Naive B cell (primary cell): ENCODE measurements around the gene TYMS. TPM values are rescaled to one million over a fixed set of nuclear protein-coding genes. Genes with fewer than 3 reads are reported as not detected.
A peak's percentile ranks its signal among the peaks of the same experiment; 100 is the strongest.

ENCODE experiments used
- ATAC-seq, 2 donors: fragments of 150-1000 bp; cut with Tn5 transposase; 2 replicates each; pipeline ENCODE4 v1.10.0; 2021; ENCODE audit warnings: low read depth in 2 of 2, mild to moderate bottlenecking in 2 of 2, moderate library complexity in 2 of 2
- DNase-seq: peaks from one replicate; pipeline ENCODE4 v3.0.0; 2022
- H3K27ac Mint-ChIP-seq, 6 donors: one replicate each; pipeline ENCODE4 v1.8.0; 2020 to 2022; ENCODE audit warnings: mild to moderate bottlenecking in 6 of 6, mixed read lengths in 6 of 6, moderate library complexity in 5 of 6, inconsistent platforms in 2 of 6
- H3K27me3 Mint-ChIP-seq, 3 donors: one replicate each; pipeline ENCODE4 v1.8.0; 2021 to 2022; ENCODE audit warnings: mixed read lengths in 3 of 3, mild to moderate bottlenecking in 1 of 3
- H3K36me3 Mint-ChIP-seq, 2 donors: one replicate each; pipeline ENCODE4 v1.8.0; 2020 to 2022; ENCODE audit warnings: mixed read lengths in 2 of 2, inconsistent platforms in 1 of 2, mild to moderate bottlenecking in 1 of 2
- H3K4me1 Mint-ChIP-seq, 3 donors: one replicate each; pipeline ENCODE4 v1.8.0; 2020 to 2022; ENCODE audit warnings: mixed read lengths in 3 of 3, inconsistent platforms in 1 of 3, mild to moderate bottlenecking in 1 of 3, moderate library complexity in 1 of 3
- H3K4me3 Mint-ChIP-seq, 8 donors: one replicate each; pipeline ENCODE4 v1.8.0; 2020 to 2022; ENCODE audit warnings: mild to moderate bottlenecking in 8 of 8, mixed read lengths in 8 of 8, moderate library complexity in 8 of 8, inconsistent platforms in 2 of 8
- H3K9me3 Mint-ChIP-seq, 7 donors: one replicate each; pipeline ENCODE4 v1.8.0; 2020 to 2022; ENCODE audit warnings: mixed read lengths in 7 of 7, mild to moderate bottlenecking in 5 of 7, inconsistent platforms in 2 of 7, moderate library complexity in 1 of 7
- polyA plus RNA-seq, 6 donors: library from polyadenylated mRNA; unstranded; fragments of 300-500 nt; fragmentation: Illumina TruSeq; gene quantifications; one replicate each; pipeline ENCODE4 v1.2.3, GENCODE V29; 2021; ENCODE audit warnings: low read depth in 6 of 6

The TYMS gene
- polyA plus RNA-seq, 6 donors from 2014 or later = 1.0 TPM; not detected in 5

- DNase-seq (no peak), ATAC-seq (no peak)
- Mint-ChIP-seq H3K4me1 (peaks cover 4 to 23% (median 16%) of the 10 kb centered on the region in 3 donors), H3K27ac (peak overlapping the region in 1 of 6 donors; percentile 15), H3K4me3 (no peak overlapping the region), H3K36me3 (no peaks in the 10 kb centered on the region), H3K27me3 (peaks cover 21 to 59% (median 33%) of the 10 kb centered on the region in 3 donors), H3K9me3 (peaks cover 0 to 6% (median 0%) of the 10 kb centered on the region in 7 donors)
These were observed 2.9 kb upstream of the TYMS start for GRCh38 chr18:654601-655000.

- no peaks in the 10 kb centered on the region for H3K36me3 Mint-ChIP-seq
- H3K27me3 Mint-ChIP-seq = peaks cover 26 to 65% (median 41%) of the 10 kb centered on the region in 3 donors
- H3K4me3 Mint-ChIP-seq = peak overlapping the region in 3 of 8 donors; percentile 21 to 44 (median 29)
These were observed 2.0 kb upstream of the TYMS start for GRCh38 chr18:655445-655844.

GRCh38 chr18:658001-658946, 821 bp downstream of the TYMS start:
- peaks cover 0 to 8% (median 2%) of the 10 kb centered on the region in 7 donors for H3K9me3 Mint-ChIP-seq
- peaks cover 30 to 55% (median 48%) of the 10 kb centered on the region in 3 donors for H3K27me3 Mint-ChIP-seq
- peak; percentile 5 for DNase-seq
- peaks cover 4 to 20% (median 9%) of the 10 kb centered on the region in 3 donors for H3K4me1 Mint-ChIP-seq
- H3K27ac Mint-ChIP-seq = peak overlapping the region in 1 of 6 donors; percentile 85
- ATAC-seq = peak; percentile 71 to 79
- H3K36me3 Mint-ChIP-seq = no peaks in the 10 kb centered on the region
- peak overlapping the region; percentile 64 to 92 (median 85) for H3K4me3 Mint-ChIP-seq

More at GRCh38 chr18:655445-655844, 2.0 kb upstream of the TYMS start:
- ATAC-seq (no peak), DNase-seq (no peak)
- H3K9me3 Mint-ChIP-seq = peaks cover 0 to 6% (median 0%) of the 10 kb centered on the region in 7 donors
- H3K4me1 Mint-ChIP-seq = peaks cover 4 to 21% (median 13%) of the 10 kb centered on the region in 3 donors
- H3K27ac Mint-ChIP-seq = no peak overlapping the region

GRCh38 chr18:658947-659533, 1.6 kb downstream of the TYMS start:
- no peak for DNase-seq
- Mint-ChIP-seq H3K4me1 (peaks cover 4 to 20% (median 9%) of the 10 kb centered on the region in 3 donors), H3K4me3 (peak overlapping the region; percentile 25 to 92 (median 82)), H3K9me3 (peaks cover 0 to 8% (median 2%) of the 10 kb centered on the region in 7 donors), H3K36me3 (no peaks in the 10 kb centered on the region), H3K27me3 (peaks cover 30 to 49% (median 41%) of the 10 kb centered on the region in 3 donors), H3K27ac (peak overlapping the region in 1 of 6 donors; percentile 72)
- no peak for ATAC-seq

- DNase-seq (no peak), ATAC-seq (no peak)
- peak overlapping the region in 7 of 8 donors; percentile 15 to 86 (median 64) for H3K4me3 Mint-ChIP-seq
- H3K9me3 Mint-ChIP-seq = peaks cover 0 to 8% (median 2%) of the 10 kb centered on the region in 7 donors
- no peaks in the 10 kb centered on the region for H3K36me3 Mint-ChIP-seq
- H3K27ac Mint-ChIP-seq = no peak overlapping the region
- H3K4me1 Mint-ChIP-seq = peaks cover 4 to 20% (median 9%) of the 10 kb centered on the region in 3 donors
- H3K27me3 Mint-ChIP-seq = peaks cover 30 to 44% (median 38%) of the 10 kb centered on the region in 3 donors
These were observed 2.1 kb downstream of the TYMS start for GRCh38 chr18:659597-659996.

- Mint-ChIP-seq H3K9me3 (peaks cover 0 to 8% (median 2%) of the 10 kb centered on the region in 7 donors), H3K4me1 (peaks cover 4 to 16% (median 6%) of the 10 kb centered on the region in 3 donors), H3K27me3 (peaks cover 21 to 27% (median 25%) of the 10 kb centered on the region in 3 donors), H3K27ac (no peak overlapping the region), H3K4me3 (no peak overlapping the region), H3K36me3 (no peaks in the 10 kb centered on the region)
- ATAC-seq (no peak), DNase-seq (no peak)
These were observed 4.7 kb downstream of the TYMS start for GRCh38 chr18:662197-662596.

GRCh38 chr18:666177-666576, 8.7 kb downstream of the TYMS start:
- no peak for ATAC-seq
- peak overlapping the region in 2 of 8 donors; percentile 25 to 51 for H3K4me3 Mint-ChIP-seq
- peaks cover 0 to 7% (median 3%) of the 10 kb centered on the region in 7 donors for H3K9me3 Mint-ChIP-seq
- DNase-seq = no peak
- H3K4me1 Mint-ChIP-seq = no peaks in the 10 kb centered on the region
- peaks cover 0 to 4% (median 2%) of the 10 kb centered on the region in 3 donors for H3K27me3 Mint-ChIP-seq
- H3K36me3 Mint-ChIP-seq = no peaks in the 10 kb centered on the region
- no peak overlapping the region for H3K27ac Mint-ChIP-seq

GRCh38 chr18:666628-667027, 9.2 kb downstream of the TYMS start:
- Mint-ChIP-seq H3K27ac (peak overlapping the region in 1 of 6 donors; percentile 28), H3K4me1 (no peaks in the 10 kb centered on the region), H3K36me3 (no peaks in the 10 kb centered on the region), H3K9me3 (peaks cover 0 to 4% (median 3%) of the 10 kb centered on the region in 7 donors), H3K4me3 (no peak overlapping the region), H3K27me3 (no peaks in the 10 kb centered on the region)
- no peak for DNase-seq
- ATAC-seq = no peak

- no peak overlapping the region for H3K4me3 Mint-ChIP-seq
- no peak for ATAC-seq
- H3K4me1 Mint-ChIP-seq = no peaks in the 10 kb centered on the region
- peak overlapping the region in 1 of 6 donors; percentile 61 for H3K27ac Mint-ChIP-seq
- H3K9me3 Mint-ChIP-seq = peaks cover 0 to 4% (median 2%) of the 10 kb centered on the region in 7 donors
- DNase-seq = no peak
- H3K27me3 Mint-ChIP-seq = no peaks in the 10 kb centered on the region
- H3K36me3 Mint-ChIP-seq = no peaks in the 10 kb centered on the region
These were observed 10.8 kb downstream of the TYMS start for GRCh38 chr18:668260-668659.

- DNase-seq (no peak), ATAC-seq (no peak)
- Mint-ChIP-seq H3K27ac (no peak overlapping the region), H3K36me3 (no peaks in the 10 kb centered on the region), H3K9me3 (peaks cover 0 to 4% (median 2%) of the 10 kb centered on the region in 7 donors), H3K27me3 (no peaks in the 10 kb centered on the region), H3K4me3 (no peak overlapping the region), H3K4me1 (no peaks in the 10 kb centered on the region)
These were observed 11.6 kb downstream of the TYMS start for GRCh38 chr18:669077-669476.

GRCh38 chr18:670522-670921, 13.1 kb downstream of the TYMS start:
- Mint-ChIP-seq H3K9me3 (peaks cover 0 to 4% (median 2%) of the 10 kb centered on the region in 7 donors), H3K4me3 (peak overlapping the region in 1 of 8 donors; percentile 26), H3K4me1 (no peaks in the 10 kb centered on the region), H3K36me3 (no peaks in the 10 kb centered on the region), H3K27me3 (no peaks in the 10 kb centered on the region), H3K27ac (no peak overlapping the region)
- DNase-seq (no peak), ATAC-seq (no peak)

- no peak overlapping the region for H3K4me3 Mint-ChIP-seq
- H3K9me3 Mint-ChIP-seq = peaks cover 0 to 4% (median 2%) of the 10 kb centered on the region in 7 donors
- H3K4me1 Mint-ChIP-seq = no peaks in the 10 kb centered on the region
- ATAC-seq (no peak), DNase-seq (no peak)
- no peaks in the 10 kb centered on the region for H3K36me3 Mint-ChIP-seq
- no peaks in the 10 kb centered on the region for H3K27me3 Mint-ChIP-seq
- no peak overlapping the region for H3K27ac Mint-ChIP-seq
These were observed 14.0 kb downstream of the TYMS start for GRCh38 chr18:671405-671804.

- no peaks in the 10 kb centered on the region for H3K4me1 Mint-ChIP-seq
- DNase-seq = no peak
- no peaks in the 10 kb centered on the region for H3K36me3 Mint-ChIP-seq
- no peak overlapping the region for H3K4me3 Mint-ChIP-seq
- no peak for ATAC-seq
- H3K27ac Mint-ChIP-seq = no peak overlapping the region
- H3K9me3 Mint-ChIP-seq = peaks cover 0 to 3% (median 0%) of the 10 kb centered on the region in 7 donors
- H3K27me3 Mint-ChIP-seq = no peaks in the 10 kb centered on the region
These were observed 15.9 kb downstream of the TYMS start for GRCh38 chr18:673317-673716.
